Measurements from ENCODE around the gene KLK12. TPM values are rescaled to one million over a fixed set of nuclear protein-coding genes. Genes with fewer than 3 reads are reported as not detected.

KLK12 gene
- total RNA-seq, 1 experiment from 2014 or later = not detected

GRCh38 chr19:51027126-51027806, 7.5 kb downstream of the KLK12 start:
- WGBS (ENCODE audit: extremely low coverage, insufficient read length, low lambda C conversion rate) = no CpG with 5 or more reads among the region's 14 CpGs
- Histone ChIP-seq H3K23ac (ENCODE audit: insufficient read length, low read depth, low read length) (no peak overlapping the region), H4K5ac (ENCODE audit: insufficient read length, low read depth, low read length) (no peak overlapping the region), H4K8ac (replicated peaks; ENCODE audit: insufficient read length, low read depth, low read length) (no peak overlapping the region), H2AK5ac (ENCODE audit: insufficient read length, low read length) (no peak overlapping the region), H2BK15ac (ENCODE audit: low read depth, low read length) (no peak overlapping the region), H3T11ph (ENCODE audit: low read length) (no peak overlapping the region), H3K4ac (ENCODE audit: low read depth, low read length) (no peak overlapping the region), H2BK20ac (ENCODE audit: low read depth, low read length, poor library complexity, severe bottlenecking) (no peak overlapping the region), H3K18ac (ENCODE audit: insufficient read length, low read depth, low read length) (no peak overlapping the region), H3K79me2 (ENCODE audit: insufficient read depth, low read length) (no peaks in the 10 kb centered on the region), H2BK12ac (ENCODE audit: insufficient read length, low read depth, low read length) (no peak overlapping the region), H3K27me3 (ENCODE audit: insufficient read depth, low read length) (no peaks in the 10 kb centered on the region), H3K23me2 (ENCODE audit: insufficient read length, low read depth, low read length, poor library complexity, severe bottlenecking) (no peaks in the 10 kb centered on the region), H3K27ac (ENCODE audit: insufficient read length, low read depth, low read length) (no peak overlapping the region), H3K56ac (ENCODE audit: insufficient read length, low read depth, low read length) (no peak overlapping the region), H3K9ac (ENCODE audit: extremely low read depth, insufficient read length, low read length) (no peak overlapping the region), H4K91ac (ENCODE audit: insufficient read length, low read depth, low read length) (no peak overlapping the region), H4K20me1 (ENCODE audit: control insufficient read depth, insufficient read depth, insufficient read length) (no peaks in the 10 kb centered on the region), H3K14ac (ENCODE audit: insufficient read depth, low read length) (0 out of 2 replicates have a peak overlapping the region, but pooled peaks have one; percentile 8), H3K79me1 (ENCODE audit: insufficient read depth, low read depth, low read length, poor library complexity, severe bottlenecking) (no peaks in the 10 kb centered on the region), H3K4me2 (ENCODE audit: insufficient read depth, insufficient read length, low read length) (no peak overlapping the region), H2BK120ac (ENCODE audit: low read depth, low read length, poor library complexity, severe bottlenecking) (no peak overlapping the region), H2AFZ (ENCODE audit: low read length) (no peak overlapping the region), H3K4me1 (ENCODE audit: insufficient read depth, low read length) (no peaks in the 10 kb centered on the region), H3K9me3 (ENCODE audit: control insufficient read depth, low read depth, low read length) (no peaks in the 10 kb centered on the region), H2BK5ac (ENCODE audit: insufficient read length, low read length) (no peak overlapping the region)
- Mint-ChIP-seq H3K36me3 (ENCODE audit: insufficient read depth in 1 of 3, low read depth in 3 of 3) (no peaks in the 10 kb centered on the region), H3K4me1 (peaks cover 24 to 45% of the 10 kb centered on the region in 2 experiments), H3K27me3 (ENCODE audit: low read depth) (peaks cover 5% of the 10 kb centered on the region), H3K9me3 (no peaks in the 10 kb centered on the region; a peak in 1 of 5 replicates), H3K4me3 (peak overlapping the region in 1 of 2 experiments; percentile 3; a peak in 1 of 5 replicates), H3K27ac (peak overlapping the region in 1 of 3 experiments; percentile 58; a peak in 1 of 7 replicates)
- no peak for DNase-seq
- TF ChIP-seq, protein P1, sequence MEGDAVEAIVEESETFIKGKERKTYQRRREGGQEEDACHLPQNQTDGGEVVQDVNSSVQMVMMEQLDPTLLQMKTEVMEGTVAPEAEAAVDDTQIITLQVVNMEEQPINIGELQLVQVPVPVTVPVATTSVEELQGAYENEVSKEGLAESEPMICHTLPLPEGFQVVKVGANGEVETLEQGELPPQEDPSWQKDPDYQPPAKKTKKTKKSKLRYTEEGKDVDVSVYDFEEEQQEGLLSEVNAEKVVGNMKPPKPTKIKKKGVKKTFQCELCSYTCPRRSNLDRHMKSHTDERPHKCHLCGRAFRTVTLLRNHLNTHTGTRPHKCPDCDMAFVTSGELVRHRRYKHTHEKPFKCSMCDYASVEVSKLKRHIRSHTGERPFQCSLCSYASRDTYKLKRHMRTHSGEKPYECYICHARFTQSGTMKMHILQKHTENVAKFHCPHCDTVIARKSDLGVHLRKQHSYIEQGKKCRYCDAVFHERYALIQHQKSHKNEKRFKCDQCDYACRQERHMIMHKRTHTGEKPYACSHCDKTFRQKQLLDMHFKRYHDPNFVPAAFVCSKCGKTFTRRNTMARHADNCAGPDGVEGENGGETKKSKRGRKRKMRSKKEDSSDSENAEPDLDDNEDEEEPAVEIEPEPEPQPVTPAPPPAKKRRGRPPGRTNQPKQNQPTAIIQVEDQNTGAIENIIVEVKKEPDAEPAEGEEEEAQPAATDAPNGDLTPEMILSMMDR (conservative IDR thresholded peaks at IDR 0.05) = no peak
